GM18526 (cell line): ENCODE measurements around the gene AQP2.

Source experiments
- POLR2A ChIP-seq: IDR thresholded peaks from 3 replicates; pipeline ENCODE4 v1.6.1; 2011; ENCODE audit not compliant: insufficient read length; ENCODE audit errors: extremely low read depth

Gene AQP2

GRCh38 chr12:49925433-49926204 is 24.9 kb upstream of the AQP2 start:
- TF ChIP-seq POLR2A = no peak

- TF ChIP-seq POLR2A = no peak
Measured at GRCh38 chr12:49928471-49928870, 22.1 kb upstream of the AQP2 start.

GRCh38 chr12:49929581-49929980 is 21.0 kb upstream of the AQP2 start:
- no peak for TF ChIP-seq POLR2A

GRCh38 chr12:49930515-49931288 is 19.8 kb upstream of the AQP2 start:
- no peak for TF ChIP-seq POLR2A

- TF ChIP-seq POLR2A = no peak
Measured at GRCh38 chr12:49932023-49932422, 18.5 kb upstream of the AQP2 start.

GRCh38 chr12:49932533-49933130 is 17.9 kb upstream of the AQP2 start:
- TF ChIP-seq POLR2A = no peak

- TF ChIP-seq POLR2A = no peak
Measured at GRCh38 chr12:49933796-49934195, 16.7 kb upstream of the AQP2 start.

GRCh38 chr12:49934505-49934904 is 16.0 kb upstream of the AQP2 start:
- no peak for TF ChIP-seq POLR2A

GRCh38 chr12:49936925-49937324 is 13.6 kb upstream of the AQP2 start:
- no peak for TF ChIP-seq POLR2A

- TF ChIP-seq POLR2A = no peak
Measured at GRCh38 chr12:49937639-49938300, 12.8 kb upstream of the AQP2 start.

GRCh38 chr12:49939307-49939706 is 11.2 kb upstream of the AQP2 start:
- TF ChIP-seq POLR2A = no peak

- no peak for TF ChIP-seq POLR2A
Measured at GRCh38 chr12:49939707-49940106, 10.8 kb upstream of the AQP2 start.

- no peak for TF ChIP-seq POLR2A
Measured at GRCh38 chr12:49941556-49942511, 8.7 kb upstream of the AQP2 start.

GRCh38 chr12:49942512-49942893 is 8.0 kb upstream of the AQP2 start:
- no peak for TF ChIP-seq POLR2A

GRCh38 chr12:49942921-49943624 is 7.5 kb upstream of the AQP2 start:
- TF ChIP-seq POLR2A = no peak

- TF ChIP-seq POLR2A = no peak
Measured at GRCh38 chr12:49943625-49943960, 6.9 kb upstream of the AQP2 start.
